Keratinocyte (primary cell): ENCODE data around the gene SPATS2L. TPM values are rescaled to one million over a fixed set of nuclear protein-coding genes. Genes with fewer than 3 reads are reported as not detected.

Experiments used
- DNase-seq: peaks from one replicate; pipeline ENCODE4 v3.0.0-alpha.2; 2011; ENCODE audit warnings: low read depth, missing footprints, low spot score
- FAIRE-seq: peaks from 2 replicates; lab custom pipeline; 2011; peaks lifted over from hg19 to GRCh38; lab: Jason Lieb, UNC
- H2AFZ ChIP-seq: 2 replicates; pipeline ENCODE4 v1.6.0; 2012; ENCODE audit warnings: low read length, control low read depth, inconsistent platforms; ENCODE audit not compliant: control insufficient read depth
- H3K27ac ChIP-seq: 2 replicates; pipeline ENCODE4 v1.5.1; 2011; ENCODE audit warnings: low read length; ENCODE audit not compliant: control insufficient read depth, insufficient read depth
- H3K27me3 ChIP-seq: 3 replicates; pipeline ENCODE4 v1.6.0; 2011; ENCODE audit warnings: low read length; ENCODE audit not compliant: control insufficient read depth, insufficient read depth; ENCODE audit errors: extremely low read depth
- H3K36me3 ChIP-seq, 2 experiments: 2 replicates in 1 of 2; 3 replicates in 1 of 2; pipeline ENCODE4 v1.5.1; 2011; ENCODE audit warnings: low read length in 2 of 2, mild to moderate bottlenecking in 1 of 2; ENCODE audit not compliant: control insufficient read depth in 2 of 2, insufficient read depth in 2 of 2; ENCODE audit errors: extremely low read depth in 1 of 2
- H3K4me1 ChIP-seq: 3 replicates; pipeline ENCODE4 v1.5.1; 2011; ENCODE audit warnings: low read length; ENCODE audit not compliant: control insufficient read depth, insufficient read depth; ENCODE audit errors: extremely low read depth
- H3K4me2 ChIP-seq: 3 replicates; pipeline ENCODE4 v1.6.0; 2011; ENCODE audit warnings: low read depth, low read length; ENCODE audit not compliant: control insufficient read depth, insufficient read depth; ENCODE audit errors: extremely low read depth
- H3K4me3 ChIP-seq, 3 experiments: fragments of 200-600 bp in 1 of 3; sonication (generic) in 1 of 3; 2 replicates in 2 of 3; 3 replicates in 1 of 3; pipeline ENCODE4 v1.5.1; 2011 to 2016; ENCODE audit warnings: low read length in 3 of 3, mild to moderate bottlenecking in 3 of 3, control low read depth in 2 of 3, inconsistent platforms in 1 of 3, low read depth in 1 of 3, mixed read lengths in 1 of 3, mixed run types in 1 of 3, moderate library complexity in 1 of 3; ENCODE audit not compliant: control insufficient read depth in 2 of 3, insufficient read depth in 2 of 3; ENCODE audit errors: extremely low read depth in 1 of 3
- H3K79me2 ChIP-seq: 2 replicates; pipeline ENCODE4 v1.6.0; 2012; ENCODE audit warnings: low read length; ENCODE audit not compliant: control insufficient read depth, insufficient read depth
- H3K9ac ChIP-seq: 3 replicates; pipeline ENCODE4 v1.6.0; 2011; ENCODE audit warnings: low read length; ENCODE audit not compliant: control insufficient read depth, insufficient read depth; ENCODE audit errors: extremely low read depth
- H3K9me1 ChIP-seq: 3 replicates; pipeline ENCODE4 v1.6.0; 2011; ENCODE audit warnings: low read length; ENCODE audit not compliant: control insufficient read depth, insufficient read depth; ENCODE audit errors: extremely low read depth
- H3K9me3 ChIP-seq: 2 replicates; pipeline ENCODE4 v1.5.1; 2012; ENCODE audit warnings: low read depth, low read length; ENCODE audit not compliant: control insufficient read depth
- H4K20me1 ChIP-seq: 3 replicates; pipeline ENCODE4 v1.6.0; 2011; ENCODE audit warnings: low read length; ENCODE audit not compliant: control insufficient read depth, insufficient read depth; ENCODE audit errors: extremely low read depth
- EZH2 ChIP-seq: IDR thresholded peaks from one replicate; pipeline ENCODE4 v1.6.1; 2012; ENCODE audit warnings: inconsistent platforms, mild to moderate bottlenecking, low read length, moderate library complexity
- dilution Hi-C: fragments of 300-500 bp; cut with MboI; formaldehyde crosslinking; loops from one replicate; pipeline ENCODE4 v1.7.0; 2020; ENCODE audit warnings: low sequenced_read_pairs; ENCODE audit not compliant: extremely low pct_ligation_motif_present
- polyA plus RNA-seq, 5 experiments: library from polyadenylated mRNA; depleted of rRNA in 3 of 5; stranded (reverse) in 3 of 5; stranded (forward) in 1 of 5; unstranded in 1 of 5; fragments of >200 nt; gene quantifications; 1 replicate in 1 of 5; 2 replicates in 3 of 5; 3 replicates in 1 of 5; pipeline versions ENCODE4 v1.2.1 to v1.2.3, GENCODE V29; 2011 to 2012; ENCODE audit warnings: missing spikeins in 2 of 5, low read depth in 1 of 5, low replicate concordance in 1 of 5
- TF ChIP-seq, protein P1 (sequence below), 3 experiments: IDR thresholded peaks in 1 of 3; conservative IDR thresholded peaks in 1 of 3; optimal IDR thresholded peaks in 1 of 3; 2 replicates in 2 of 3; 3 replicates in 1 of 3; pipeline versions ENCODE3 to v1.5.1; 2011; ENCODE audit warnings: low read length in 3 of 3, mild to moderate bottlenecking in 3 of 3, moderate library complexity in 2 of 3, control low read depth in 1 of 3, inconsistent platforms in 1 of 3; ENCODE audit not compliant: insufficient read depth in 2 of 3; ENCODE audit errors: extremely low read depth in 1 of 3

The SPATS2L gene
- polyA plus RNA-seq, 1 donor (not counting 4 experiments of a cell fraction or from before 2014, with no cell fraction given): 95.3 TPM

DNA sequence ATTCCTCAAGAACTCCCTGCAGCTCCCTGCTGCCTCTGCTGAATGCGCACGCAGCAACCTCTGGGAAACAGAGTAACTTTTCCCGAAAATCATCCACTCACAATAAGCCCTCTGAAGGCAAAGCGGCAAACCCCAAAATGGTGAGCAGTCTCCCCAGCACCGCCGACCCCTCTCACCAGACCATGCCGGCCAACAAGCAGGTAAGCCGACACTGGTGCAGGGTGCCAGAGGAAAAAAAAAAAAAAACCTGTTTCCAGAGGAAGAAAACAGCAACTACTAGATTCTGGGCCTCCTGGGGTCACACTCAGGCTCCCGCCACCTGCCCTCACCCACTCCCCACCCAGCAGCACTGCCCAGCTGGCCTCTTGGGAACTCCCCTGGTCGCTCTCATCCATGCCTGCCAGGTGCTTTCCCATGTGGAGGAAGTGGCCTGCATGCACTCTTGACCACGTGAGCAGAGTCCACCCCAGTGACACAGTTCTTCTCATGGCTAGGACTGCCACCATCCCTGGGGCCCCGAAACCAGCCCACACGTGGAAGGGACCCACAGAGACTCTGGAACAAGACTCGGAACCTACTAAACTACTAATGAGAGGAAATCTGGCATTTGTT, 166.5 kb downstream of the SPATS2L start:
- H3K4me1 ChIP-seq: no peaks in the 10 kb centered on the region
- no peak overlapping the region for H3K9ac ChIP-seq
- TF ChIP-seq, protein P1, sequence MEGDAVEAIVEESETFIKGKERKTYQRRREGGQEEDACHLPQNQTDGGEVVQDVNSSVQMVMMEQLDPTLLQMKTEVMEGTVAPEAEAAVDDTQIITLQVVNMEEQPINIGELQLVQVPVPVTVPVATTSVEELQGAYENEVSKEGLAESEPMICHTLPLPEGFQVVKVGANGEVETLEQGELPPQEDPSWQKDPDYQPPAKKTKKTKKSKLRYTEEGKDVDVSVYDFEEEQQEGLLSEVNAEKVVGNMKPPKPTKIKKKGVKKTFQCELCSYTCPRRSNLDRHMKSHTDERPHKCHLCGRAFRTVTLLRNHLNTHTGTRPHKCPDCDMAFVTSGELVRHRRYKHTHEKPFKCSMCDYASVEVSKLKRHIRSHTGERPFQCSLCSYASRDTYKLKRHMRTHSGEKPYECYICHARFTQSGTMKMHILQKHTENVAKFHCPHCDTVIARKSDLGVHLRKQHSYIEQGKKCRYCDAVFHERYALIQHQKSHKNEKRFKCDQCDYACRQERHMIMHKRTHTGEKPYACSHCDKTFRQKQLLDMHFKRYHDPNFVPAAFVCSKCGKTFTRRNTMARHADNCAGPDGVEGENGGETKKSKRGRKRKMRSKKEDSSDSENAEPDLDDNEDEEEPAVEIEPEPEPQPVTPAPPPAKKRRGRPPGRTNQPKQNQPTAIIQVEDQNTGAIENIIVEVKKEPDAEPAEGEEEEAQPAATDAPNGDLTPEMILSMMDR (optimal IDR thresholded peaks at IDR 0.05 in 1 of 3, IDR thresholded peaks at IDR 0.05 in 1 of 3, conservative IDR thresholded peaks at IDR 0.05 in 1 of 3; ENCODE audit: extremely low read depth in 1 of 3, insufficient read depth in 2 of 3, low read length in 3 of 3): no peak
- TF ChIP-seq EZH2: no peak
- H3K9me3 ChIP-seq: no peaks in the 10 kb centered on the region
- no peaks in the 10 kb centered on the region for H3K79me2 ChIP-seq
- H4K20me1 ChIP-seq: no peaks in the 10 kb centered on the region
- no peak overlapping the region for H3K4me3 ChIP-seq
- H3K4me2 ChIP-seq: no peak overlapping the region
- H3K27ac ChIP-seq: no peak overlapping the region
- peaks cover 9 to 37% of the 10 kb centered on the region in 2 experiments for H3K36me3 ChIP-seq
- H3K9me1 ChIP-seq: no peaks in the 10 kb centered on the region
- H2AFZ ChIP-seq: no peak overlapping the region
- DNase-seq (no peak), FAIRE-seq (no peak)
- dilution Hi-C loops: no loop called here
- no peaks in the 10 kb centered on the region for H3K27me3 ChIP-seq

DNA sequence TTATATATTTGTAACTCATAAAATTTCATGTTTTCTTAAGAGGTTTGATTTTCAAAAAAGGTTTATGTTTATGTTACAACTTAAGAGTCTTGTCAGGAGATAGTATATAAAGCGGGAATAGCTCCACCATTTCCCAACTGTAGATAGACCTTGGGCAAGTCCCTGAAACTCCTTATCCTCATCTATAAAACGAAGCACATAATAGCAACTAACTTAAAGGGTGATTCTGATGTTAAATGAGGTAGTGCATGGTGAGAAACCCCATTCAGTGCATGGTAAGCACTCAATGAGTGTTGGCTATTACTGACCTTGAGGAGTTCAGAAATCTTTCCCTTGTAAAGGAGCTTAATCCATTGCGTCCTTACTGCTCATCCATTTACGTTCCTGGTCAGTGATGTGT, 169.3 kb downstream of the SPATS2L start:
- dilution Hi-C loops: no loop called here
- no peak overlapping the region for H3K4me2 ChIP-seq
- no peak overlapping the region for H2AFZ ChIP-seq
- no peaks in the 10 kb centered on the region for H4K20me1 ChIP-seq
- peaks cover 2% of the 10 kb centered on the region for H3K4me1 ChIP-seq
- H3K27me3 ChIP-seq: no peaks in the 10 kb centered on the region
- no peaks in the 10 kb centered on the region for H3K9me3 ChIP-seq
- H3K9me1 ChIP-seq: no peaks in the 10 kb centered on the region
- FAIRE-seq (no peak), DNase-seq (no peak)
- no peaks in the 10 kb centered on the region for H3K79me2 ChIP-seq
- no peak overlapping the region for H3K27ac ChIP-seq
- H3K9ac ChIP-seq: no peak overlapping the region
- TF ChIP-seq, protein P1 (optimal IDR thresholded peaks at IDR 0.05 in 1 of 3, IDR thresholded peaks at IDR 0.05 in 1 of 3, conservative IDR thresholded peaks at IDR 0.05 in 1 of 3; ENCODE audit: extremely low read depth in 1 of 3, insufficient read depth in 2 of 3, low read length in 3 of 3): no peak
- TF ChIP-seq EZH2: no peak
- peaks cover 2 to 32% of the 10 kb centered on the region in 2 experiments for H3K36me3 ChIP-seq
- no peak overlapping the region for H3K4me3 ChIP-seq
